ENCODE data around the gene BAX. TPM values are rescaled to one million over a fixed set of nuclear protein-coding genes. Genes with fewer than 3 reads are reported as not detected.

The BAX gene
- total RNA-seq, 1 experiment from 2014 or later: 346 TPM

- TF ChIP-seq PRDM15 (CRISPR knock-in tag; IDR thresholded peaks at IDR 0.05) (no peak), ZNF138 (CRISPR knock-in tag; conservative IDR thresholded peaks at IDR 0.05) (no peak), ZNF263 (CRISPR knock-in tag; IDR thresholded peaks at IDR 0.05; ENCODE audit: low read depth) (no peak)
Observed at GRCh38 chr19:48968813-48969218, 14.1 kb downstream of the BAX start (continued).

GRCh38 chr19:48969276-48970138, 14.8 kb downstream of the BAX start:
- no peak overlapping the region for H3K27ac Mint-ChIP-seq
- H3K9me3 Mint-ChIP-seq: peaks cover 4% of the 10 kb centered on the region
- peaks cover 20% of the 10 kb centered on the region for H3K4me1 Mint-ChIP-seq
- H3K27me3 Mint-ChIP-seq (ENCODE audit: low read depth): no peaks in the 10 kb centered on the region
- H3K4me3 Mint-ChIP-seq: no peak overlapping the region
- POLR2A ChIA-PET: interaction anchor here (0.6 to 1.2 kb wide), 2 partner anchors 125 to 127 kb away, joined by 3 to 4 read pairs; no protein-coding TSS in a partner anchor
- peaks cover 58% of the 10 kb centered on the region for H3K36me3 Mint-ChIP-seq
- CTCF ChIA-PET: interaction anchor here (0.6 to 2.6 kb wide), 17 partner anchors 8 to 347 kb away, joined by 3 to 60 read pairs (median 14); partner anchors contain the start of genes BAX, DHDH, GYS1 and RUVBL2
- no peak for TF ChIP-seq ATF2 (CRISPR knock-in tag; IDR thresholded peaks at IDR 0.05; ENCODE audit: borderline replicate concordance, low read depth)
- TF ChIP-seq ATF1 (CRISPR knock-in tag; IDR thresholded peaks at IDR 0.05): no peak
- no peak for TF ChIP-seq HMGXB4 (CRISPR knock-in tag; IDR thresholded peaks at IDR 0.05)
- TF ChIP-seq CREB1 (CRISPR knock-in tag; IDR thresholded peaks at IDR 0.05): no peak
- no peak for TF ChIP-seq FOXJ3 (CRISPR knock-in tag; IDR thresholded peaks at IDR 0.05; ENCODE audit: borderline replicate concordance)
- no peak for TF ChIP-seq JAZF1 (CRISPR knock-in tag; IDR thresholded peaks at IDR 0.05)
- TF ChIP-seq E2F1 (CRISPR knock-in tag; IDR thresholded peaks at IDR 0.05): no peak
- TF ChIP-seq ATF6 (CRISPR knock-in tag; IDR thresholded peaks at IDR 0.05): no peak
- no peak for TF ChIP-seq ETV6 (CRISPR knock-in tag; IDR thresholded peaks at IDR 0.05)
- TF ChIP-seq OVOL2 (CRISPR knock-in tag; IDR thresholded peaks at IDR 0.05; ENCODE audit: borderline replicate concordance): no peak
- no peak for TF ChIP-seq IRF2 (CRISPR knock-in tag; IDR thresholded peaks at IDR 0.05; ENCODE audit: borderline replicate concordance, low read depth)
- TF ChIP-seq TEAD4 (CRISPR knock-in tag; IDR thresholded peaks at IDR 0.05): no peak
- TF ChIP-seq ELF4 (CRISPR knock-in tag; IDR thresholded peaks at IDR 0.05; ENCODE audit: low read depth): no peak
- TF ChIP-seq SMAD4 (CRISPR knock-in tag; IDR thresholded peaks at IDR 0.05): no peak
- TF ChIP-seq HMGA2 (CRISPR knock-in tag; IDR thresholded peaks at IDR 0.05): no peak
- TF ChIP-seq SMAD3 (CRISPR knock-in tag; IDR thresholded peaks at IDR 0.05; ENCODE audit: borderline replicate concordance): no peak
- TF ChIP-seq ZNF416 (CRISPR knock-in tag; IDR thresholded peaks at IDR 0.05): no peak
- DNase-seq (ENCODE audit: low spot score): no peak
- ATAC-seq: peak; percentile 8
